ENCODE data around the gene COL19A1.

DNA sequence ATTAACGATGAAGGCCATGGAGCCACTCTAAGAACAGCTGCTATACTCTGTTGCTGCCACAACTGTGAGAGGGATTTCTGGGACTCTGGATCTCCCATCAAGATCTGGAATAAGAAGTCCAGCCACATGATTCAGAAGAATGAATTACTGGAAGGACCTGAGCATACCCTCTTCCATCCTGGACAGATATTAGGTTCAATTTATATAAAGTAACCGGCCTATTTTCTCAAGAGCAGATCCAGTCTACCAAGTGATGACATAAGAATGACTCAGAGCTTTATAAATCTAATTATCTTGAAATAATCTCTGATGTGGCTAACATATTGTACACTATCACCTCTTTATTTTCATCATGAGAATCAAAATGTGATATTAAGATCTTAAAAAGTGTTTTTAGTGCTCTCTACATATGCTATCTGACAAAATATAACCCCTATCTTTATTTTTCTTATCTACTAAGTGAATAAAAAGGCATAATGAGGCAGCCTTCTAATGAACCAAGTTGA lies 391.5 kb downstream of the COL19A1 start:
- TF ChIP-seq, protein P1, sequence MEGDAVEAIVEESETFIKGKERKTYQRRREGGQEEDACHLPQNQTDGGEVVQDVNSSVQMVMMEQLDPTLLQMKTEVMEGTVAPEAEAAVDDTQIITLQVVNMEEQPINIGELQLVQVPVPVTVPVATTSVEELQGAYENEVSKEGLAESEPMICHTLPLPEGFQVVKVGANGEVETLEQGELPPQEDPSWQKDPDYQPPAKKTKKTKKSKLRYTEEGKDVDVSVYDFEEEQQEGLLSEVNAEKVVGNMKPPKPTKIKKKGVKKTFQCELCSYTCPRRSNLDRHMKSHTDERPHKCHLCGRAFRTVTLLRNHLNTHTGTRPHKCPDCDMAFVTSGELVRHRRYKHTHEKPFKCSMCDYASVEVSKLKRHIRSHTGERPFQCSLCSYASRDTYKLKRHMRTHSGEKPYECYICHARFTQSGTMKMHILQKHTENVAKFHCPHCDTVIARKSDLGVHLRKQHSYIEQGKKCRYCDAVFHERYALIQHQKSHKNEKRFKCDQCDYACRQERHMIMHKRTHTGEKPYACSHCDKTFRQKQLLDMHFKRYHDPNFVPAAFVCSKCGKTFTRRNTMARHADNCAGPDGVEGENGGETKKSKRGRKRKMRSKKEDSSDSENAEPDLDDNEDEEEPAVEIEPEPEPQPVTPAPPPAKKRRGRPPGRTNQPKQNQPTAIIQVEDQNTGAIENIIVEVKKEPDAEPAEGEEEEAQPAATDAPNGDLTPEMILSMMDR (IDR thresholded peaks at IDR 0.05), result no peak
- TF ChIP-seq EP300 (IDR thresholded peaks at IDR 0.05), result no peak

All from sigmoid colon (tissue), 4 donors.